ENCODE results near the gene EDARADD. TPM values are rescaled to one million over a fixed set of nuclear protein-coding genes. Genes with fewer than 3 reads are reported as not detected.

Gene EDARADD
- total and polyA plus RNA-seq, 2 of the 8 experiments (the other 6 are each of a cell fraction or from before 2014, with no cell fraction given) = 3.4 to 6.1 TPM

- TF ChIP-seq POLR2A (IDR thresholded peaks at IDR 0.05; ENCODE audit: control extremely low read depth in 1 of 2, low read depth in 2 of 2, low read length in 2 of 2) (no peak), MAX (IDR thresholded peaks at IDR 0.05) (no peak), JUND (IDR thresholded peaks at IDR 0.05; ENCODE audit: low read length) (no peak), CREB1 (IDR thresholded peaks at IDR 0.05) (no peak)
Observed at GRCh38 chr1:236450779-236451178, 56.7 kb downstream of the EDARADD start (continued).
